HG02840 (cell line): ENCODE results near the gene DNAJC21.
A peak's percentile ranks its signal among the peaks of the same experiment; 100 is the strongest.
"Not testable (repeated sequence)": the region's sequence is repeated elsewhere in the genome, so short reads cannot be mapped to it uniquely, and the experiment has no call there.

ENCODE experiments used
- ATAC-seq: cut with Tn5 transposase; IDR thresholded peaks from one replicate; pipeline ENCODE4 v1.9.1; 2021; ENCODE audit warnings: mild to moderate bottlenecking, moderate library complexity, moderate number of reproducible peaks; ENCODE audit not compliant: unreplicated experiment, low FRiP score

Gene DNAJC21

GRCh38 chr5:34919077-34919476 lies 10.3 kb upstream of the DNAJC21 start:
- no peak for ATAC-seq

- ATAC-seq, result not testable (repeated sequence)
Observed at GRCh38 chr5:34923256-34923655, 6.1 kb upstream of the DNAJC21 start.

- ATAC-seq, result no peak
Observed at GRCh38 chr5:34923694-34924461, 5.5 kb upstream of the DNAJC21 start.

- ATAC-seq, result no peak
Observed at GRCh38 chr5:34924462-34924765, 4.9 kb upstream of the DNAJC21 start.

GRCh38 chr5:34926318-34926888 lies 3.0 kb upstream of the DNAJC21 start:
- ATAC-seq, result no peak

GRCh38 chr5:34927785-34928184 lies 1.6 kb upstream of the DNAJC21 start:
- no peak for ATAC-seq

GRCh38 chr5:34928267-34928666 lies 1.1 kb upstream of the DNAJC21 start:
- no peak for ATAC-seq

- ATAC-seq, result peak; percentile 73
Observed at GRCh38 chr5:34929720-34930461, 532 bp downstream of the DNAJC21 start.

GRCh38 chr5:34930462-34930844 lies 1.1 kb downstream of the DNAJC21 start:
- no peak for ATAC-seq

GRCh38 chr5:34930870-34931269 lies 1.5 kb downstream of the DNAJC21 start:
- no peak for ATAC-seq

- no peak for ATAC-seq
Observed at GRCh38 chr5:34932947-34933346, 3.6 kb downstream of the DNAJC21 start.

GRCh38 chr5:34941936-34942335 lies 12.6 kb downstream of the DNAJC21 start:
- no peak for ATAC-seq

GRCh38 chr5:34944044-34944443 lies 14.7 kb downstream of the DNAJC21 start:
- no peak for ATAC-seq

- ATAC-seq, result no peak
Observed at GRCh38 chr5:34944460-34945047, 15.2 kb downstream of the DNAJC21 start.

GRCh38 chr5:34957321-34957720 lies 28.0 kb downstream of the DNAJC21 start:
- no peak for ATAC-seq

GRCh38 chr5:34957857-34958690 lies 28.7 kb downstream of the DNAJC21 start:
- no peak for ATAC-seq

GRCh38 chr5:34959323-34959722 lies 30.0 kb downstream of the DNAJC21 start:
- ATAC-seq, result peak; percentile 83

GRCh38 chr5:34967540-34967939 lies 38.2 kb downstream of the DNAJC21 start:
- no peak for ATAC-seq

- ATAC-seq, result no peak
Observed at GRCh38 chr5:34968258-34968657, 38.9 kb downstream of the DNAJC21 start.

GRCh38 chr5:34970552-34970951 lies 41.2 kb downstream of the DNAJC21 start:
- no peak for ATAC-seq
